IMR-90 (cell line): ENCODE results near the gene NRIP1. TPM values are rescaled to one million over a fixed set of nuclear protein-coding genes. Genes with fewer than 3 reads are reported as not detected.

Experiments
- ATAC-seq: fragments of 200-7000 bp; cut with Tn5 transposase; 2 replicates; pipeline ENCODE4 v1.9.1; 2020; ENCODE audit warnings: low read depth, mild to moderate bottlenecking, moderate library complexity
- BruUV-seq: library from RNA; stranded (reverse); fragments of 400-500 nt; replicated peaks from 2 replicates; lab custom pipeline; 2021; lab: Mats Ljungman, UMichigan
- CTCF ChIA-PET: fragments of 300-600 bp; formaldehyde crosslinking; extraction: SDS; loops from one replicate; lab custom pipeline; 2021; ENCODE audit warnings: antibody characterized with exemption; lab: Yijun Ruan, JAX
- POLR2A ChIA-PET: fragments of 300-600 bp; sonication (Branson Sonifier 250); formaldehyde crosslinking; loops from one replicate; lab custom pipeline; 2022; ENCODE audit warnings: antibody characterized with exemption; ENCODE audit not compliant: unreplicated experiment; lab: Charles Lee
- DNase-seq: peaks from one replicate; pipeline ENCODE4 v3.0.0; 2013
- H2AFZ ChIP-seq: replicated peaks from 2 replicates; pipeline ENCODE3; 2013; ENCODE audit warnings: low read length, mild to moderate bottlenecking; ENCODE audit not compliant: poor library complexity
- H2AK5ac ChIP-seq: 2 replicates; pipeline ENCODE4 v1.6.1; 2013; ENCODE audit warnings: low read depth, low read length, inconsistent platforms
- H2AK9ac ChIP-seq: replicated peaks from 2 replicates; pipeline ENCODE3; 2013; ENCODE audit warnings: mild to moderate bottlenecking, low read depth, low read length, moderate library complexity; ENCODE audit not compliant: poor library complexity
- H2BK120ac ChIP-seq: 2 replicates; pipeline ENCODE4 v1.6.1; 2013; ENCODE audit warnings: low read depth, low read length, inconsistent platforms
- H2BK15ac ChIP-seq: 3 replicates; pipeline ENCODE4 v1.6.1; 2013; ENCODE audit warnings: low read depth, low read length, inconsistent platforms
- H2BK20ac ChIP-seq: 2 replicates; pipeline ENCODE4 v1.6.1; 2013; ENCODE audit warnings: low read depth, mild to moderate bottlenecking, inconsistent platforms, low read length, moderate library complexity
- H2BK5ac ChIP-seq: 2 replicates; pipeline ENCODE4 v1.6.1; 2013; ENCODE audit warnings: mild to moderate bottlenecking, low read depth, low read length, inconsistent platforms; ENCODE audit not compliant: poor library complexity, severe bottlenecking
- H3K14ac ChIP-seq: replicated peaks from 2 replicates; pipeline ENCODE4 v1.6.1; 2013; ENCODE audit warnings: low read depth, low read length, inconsistent platforms
- H3K18ac ChIP-seq: 2 replicates; pipeline ENCODE4 v1.6.1; 2013; ENCODE audit warnings: low read depth, low read length, control low read depth
- H3K23ac ChIP-seq: 2 replicates; pipeline ENCODE4 v1.6.1; 2013; ENCODE audit warnings: low read depth, low read length, inconsistent platforms
- H3K27ac ChIP-seq: 2 replicates; pipeline ENCODE4 v1.5.1; 2013; ENCODE audit warnings: mild to moderate bottlenecking, control low read depth, low read length; ENCODE audit not compliant: insufficient read depth
- H3K27me3 ChIP-seq: 2 replicates; pipeline ENCODE4 v1.6.1; 2013; ENCODE audit warnings: low read length; ENCODE audit not compliant: control insufficient read depth, insufficient read depth
- H3K36me3 ChIP-seq: 2 replicates; pipeline ENCODE4 v1.6.1; 2013; ENCODE audit warnings: low read length, mixed read lengths; ENCODE audit not compliant: control insufficient read depth, insufficient read depth
- H3K4ac ChIP-seq: 2 replicates; pipeline ENCODE4 v1.6.1; 2013; ENCODE audit warnings: low read depth, low read length, inconsistent platforms
- H3K4me1 ChIP-seq: 2 replicates; pipeline ENCODE4 v1.6.1; 2013; ENCODE audit warnings: low read length, mixed read lengths; ENCODE audit not compliant: control insufficient read depth, insufficient read depth
- H3K4me2 ChIP-seq: 2 replicates; pipeline ENCODE4 v1.6.1; 2013; ENCODE audit warnings: low read depth, mild to moderate bottlenecking, control low read depth, low read length, moderate library complexity
- H3K4me3 ChIP-seq: 2 replicates; pipeline ENCODE4 v1.5.1; 2013; ENCODE audit warnings: low read depth, mild to moderate bottlenecking, control low read depth, low read length, moderate library complexity; ENCODE audit not compliant: insufficient read depth
- H3K56ac ChIP-seq: 2 replicates; pipeline ENCODE4 v1.6.1; 2013; ENCODE audit warnings: low read length, inconsistent platforms; ENCODE audit not compliant: insufficient read depth; ENCODE audit errors: extremely low read depth
- H3K79me1 ChIP-seq, 2 experiments: 2 replicates each; pipeline ENCODE4 v1.6.1; 2013; ENCODE audit warnings: low read length in 2 of 2, inconsistent platforms in 1 of 2, low read depth in 1 of 2
- H3K9ac ChIP-seq: 2 replicates; pipeline ENCODE4 v1.6.1; 2013; ENCODE audit warnings: low read depth, low read length, control low read depth
- H3K9me1 ChIP-seq: 2 replicates; pipeline ENCODE4 v1.6.1; 2013; ENCODE audit warnings: low read length, inconsistent platforms; ENCODE audit not compliant: insufficient read depth
- H3K9me3 ChIP-seq: 2 replicates; pipeline ENCODE4 v1.6.1; 2013; ENCODE audit warnings: low read length; ENCODE audit not compliant: control insufficient read depth, insufficient read depth
- H4K20me1 ChIP-seq: 2 replicates; pipeline ENCODE4 v1.6.1; 2013; ENCODE audit warnings: low read length, inconsistent platforms; ENCODE audit not compliant: insufficient read depth
- H4K5ac ChIP-seq: 2 replicates; pipeline ENCODE4 v1.6.1; 2013; ENCODE audit warnings: mild to moderate bottlenecking, low read depth, low read length, control low read depth
- H4K8ac ChIP-seq, 2 experiments: 2 replicates each; pipeline ENCODE4 v1.6.1; 2013; ENCODE audit warnings: low read depth in 2 of 2, low read length in 2 of 2, control low read depth in 1 of 2, inconsistent platforms in 1 of 2
- H4K91ac ChIP-seq: 2 replicates; pipeline ENCODE4 v1.6.1; 2013; ENCODE audit warnings: low read depth, low read length, inconsistent platforms; ENCODE audit not compliant: insufficient read depth
- FOS ChIP-seq: fragments of 150-350 bp; IDR thresholded peaks from 2 replicates; pipeline ENCODE4 v1.6.1; 2016; ENCODE audit warnings: low read depth, low read length
- MAFK ChIP-seq: IDR thresholded peaks from 2 replicates; pipeline ENCODE4 v1.6.1; 2012; ENCODE audit warnings: low read depth, low read length, improper control_type of control experiment
- RFX5 ChIP-seq: IDR thresholded peaks from 2 replicates; pipeline ENCODE4 v1.8.0; 2012; ENCODE audit warnings: low read depth, mild to moderate bottlenecking, low read length, moderate library complexity
- WGBS, 2 experiments: methylation state at CpG; one replicate each; pipeline versions ENCODE4 v1.1.5 to v1.1.7; 2013; ENCODE audit warnings: missing lambda C conversion rate in 2 of 2; ENCODE audit not compliant: insufficient read length in 1 of 2; ENCODE audit errors: extremely low coverage in 2 of 2; 5-methylcytosine and 5-hydroxymethylcytosine counted together
- dilution Hi-C: fragments of 300-500 bp; cut with HindIII; formaldehyde crosslinking; loops from one replicate; pipeline ENCODE4 v1.14.3; 2018; ENCODE audit warnings: low sequenced_read_pairs; ENCODE audit not compliant: unreplicated experiment
- in situ Hi-C: fragments of 300-500 bp; cut with MboI; formaldehyde crosslinking; loops from 3 replicates; pipeline ENCODE4 v1.14.3; 2019; ENCODE audit warnings: low sequenced_read_pairs, inconsistent platforms, mixed read lengths
- intact Hi-C: fragments of 100-400 bp; cut with micrococcal nuclease; formaldehyde crosslinking; loops from 2 replicates; pipeline ENCODE4 v1.10.0; 2022
- polyA plus RNA-seq, 3 experiments: library from polyadenylated mRNA; depleted of rRNA; stranded (reverse); fragments of >200 nt; gene quantifications; 2 replicates each; pipeline ENCODE4 v1.2.3, GENCODE V29; 2012; ENCODE audit warnings: low replicate concordance in 1 of 3
- total RNA-seq: library from RNA; depleted of rRNA; stranded (reverse); fragments of >200 nt; gene quantifications from 2 replicates; pipeline ENCODE4 v1.2.3, GENCODE V29; 2012

NRIP1 gene
- total and polyA plus RNA-seq, 2 of the 4 experiments (the other 2 are of a cell fraction) = 9.6 to 73.8 TPM

- in situ Hi-C loops (loop anchor here (25.0 kb wide), 1 partner anchor 690 kb away; the partner anchor contains the start of gene HSPA13), dilution Hi-C loops (no loop called here), intact Hi-C loops (no loop called here)
- no CpG with 5 or more reads among the region's 4 CpGs for WGBS, 2 experiments
- Histone ChIP-seq H4K91ac (no peak overlapping the region), H3K36me3 (no peaks in the 10 kb centered on the region), H2AK5ac (no peak overlapping the region), H2BK120ac (no peak overlapping the region), H2AK9ac (no peak overlapping the region), H4K8ac (no peak overlapping the region), H3K18ac (no peak overlapping the region), H3K79me1 (no peaks in the 10 kb centered on the region), H2BK15ac (no peak overlapping the region), H3K27ac (no peak overlapping the region), H3K9me1 (no peaks in the 10 kb centered on the region), H3K14ac (no peak overlapping the region), H3K9me3 (no peaks in the 10 kb centered on the region), H2BK5ac (no peak overlapping the region), H3K9ac (no peak overlapping the region), H3K4me2 (no peak overlapping the region), H4K5ac (no peak overlapping the region), H3K4me1 (no peaks in the 10 kb centered on the region), H3K4me3 (no peak overlapping the region), H2AFZ (no peak overlapping the region), H3K56ac (no peak overlapping the region), H3K4ac (no peak overlapping the region), H4K20me1 (no peaks in the 10 kb centered on the region), H2BK20ac (no peak overlapping the region), H3K23ac (no peak overlapping the region), H3K27me3 (peaks cover 4% of the 10 kb centered on the region)
- CTCF ChIA-PET = no interaction called here
- BruUV-seq = no TSS peak
- TF ChIP-seq MAFK (peak; percentile 45; the same call in 1 of the 2 replicates), RFX5 (no peak), FOS (no peak)
- no peak for ATAC-seq
- DNase-seq = no peak
- POLR2A ChIA-PET = no interaction called here
Observed at GRCh38 chr21:15077529-15078145, 12.8 kb upstream of the NRIP1 start.
